Thoracic aorta (tissue), 2 donors: ENCODE results near the gene FAM72D. TPM values are rescaled to one million over a fixed set of nuclear protein-coding genes. Genes with fewer than 3 reads are reported as not detected.

Experiments
- total RNA-seq, 2 donors: library from RNA; depleted of rRNA; stranded (reverse); fragments of >200 nt; gene quantifications; one replicate each; pipeline versions ENCODE4 v1.1.0 to v1.2.3, GENCODE V29; 2016

The FAM72D gene
- total RNA-seq, 2 donors from 2014 or later = not detected

Other genes with a start within 250 kb of the FAM72D start
- 10 to 100 TPM; 16.2 to 22.5 TPM for gene SRGAP2B, start 646 bp upstream of the FAM72D start, total RNA-seq
- gene PPIAL4D, start 146.2 kb downstream of the FAM72D start, total RNA-seq = not detected